Activated naive CD8-positive, alpha-beta T cell (primary cell): Measurements from ENCODE around the gene TNFSF13.
"Not testable (repeated sequence)": the region's sequence is repeated elsewhere in the genome, so short reads cannot be mapped to it uniquely, and the experiment has no call there.

ENCODE experiments used
- H3K27ac Mint-ChIP-seq: one replicate; pipeline ENCODE4 v1.8.0; 2021; ENCODE audit warnings: mixed read lengths
- H3K27me3 Mint-ChIP-seq: one replicate; pipeline ENCODE4 v1.8.0; 2021; ENCODE audit warnings: mixed read lengths
- H3K36me3 Mint-ChIP-seq: one replicate; pipeline ENCODE4 v1.8.0; 2021; ENCODE audit warnings: mixed read lengths
- H3K4me1 Mint-ChIP-seq: one replicate; pipeline ENCODE4 v1.8.0; 2021; ENCODE audit warnings: low read depth, mixed read lengths
- H3K4me3 Mint-ChIP-seq: one replicate; pipeline ENCODE4 v1.8.0; 2021; ENCODE audit warnings: mild to moderate bottlenecking, mixed read lengths
- H3K9me3 Mint-ChIP-seq: one replicate; pipeline ENCODE4 v1.8.0; 2021; ENCODE audit warnings: low read depth, mixed read lengths

Gene TNFSF13

GRCh38 chr17:7589204-7589868, 30.8 kb downstream of the TNFSF13 start:
- no peaks in the 10 kb centered on the region for H3K27me3 Mint-ChIP-seq
- H3K4me3 Mint-ChIP-seq: no peak overlapping the region
- H3K36me3 Mint-ChIP-seq: peaks cover 10% of the 10 kb centered on the region
- H3K4me1 Mint-ChIP-seq: peaks cover 10% of the 10 kb centered on the region
- H3K9me3 Mint-ChIP-seq: no peaks in the 10 kb centered on the region
- no peak overlapping the region for H3K27ac Mint-ChIP-seq

- H3K27me3 Mint-ChIP-seq: no peaks in the 10 kb centered on the region
- peaks cover 9% of the 10 kb centered on the region for H3K36me3 Mint-ChIP-seq
- no peaks in the 10 kb centered on the region for H3K9me3 Mint-ChIP-seq
- H3K27ac Mint-ChIP-seq: no peak within 1 kb of the TSS
- H3K4me1 Mint-ChIP-seq: peaks cover 5% of the 10 kb centered on the region
- H3K4me3 Mint-ChIP-seq: no peak within 1 kb of the TSS
Measured at GRCh38 chr17:7589891-7590691, 31.5 kb downstream of the TNFSF13 start, which contains the start of gene SOX15. Gene SOX15 (minus strand): TSS chr17:7590094. CDS start chr17:7589676, 418 bp downstream.

- H3K36me3 Mint-ChIP-seq: peaks cover 9% of the 10 kb centered on the region
- peaks cover 3% of the 10 kb centered on the region for H3K4me1 Mint-ChIP-seq
- no peaks in the 10 kb centered on the region for H3K27me3 Mint-ChIP-seq
- H3K9me3 Mint-ChIP-seq: no peaks in the 10 kb centered on the region
- H3K27ac Mint-ChIP-seq: no peak overlapping the region
- no peak overlapping the region for H3K4me3 Mint-ChIP-seq
Measured at GRCh38 chr17:7590743-7591142, 32.2 kb downstream of the TNFSF13 start.

- no peak overlapping the region for H3K4me3 Mint-ChIP-seq
- no peak overlapping the region for H3K27ac Mint-ChIP-seq
- H3K36me3 Mint-ChIP-seq: peaks cover 9% of the 10 kb centered on the region
- no peaks in the 10 kb centered on the region for H3K9me3 Mint-ChIP-seq
- peaks cover 2% of the 10 kb centered on the region for H3K4me1 Mint-ChIP-seq
- H3K27me3 Mint-ChIP-seq: no peaks in the 10 kb centered on the region
Measured at GRCh38 chr17:7591596-7591995, 33.0 kb downstream of the TNFSF13 start.

- H3K36me3 Mint-ChIP-seq: peaks cover 12% of the 10 kb centered on the region
- H3K27ac Mint-ChIP-seq: no peak overlapping the region
- no peaks in the 10 kb centered on the region for H3K27me3 Mint-ChIP-seq
- peaks cover 3% of the 10 kb centered on the region for H3K4me1 Mint-ChIP-seq
- no peaks in the 10 kb centered on the region for H3K9me3 Mint-ChIP-seq
- no peak overlapping the region for H3K4me3 Mint-ChIP-seq
Measured at GRCh38 chr17:7592422-7593021, 34.0 kb downstream of the TNFSF13 start.

- Mint-ChIP-seq H3K27ac (no peak overlapping the region), H3K27me3 (no peaks in the 10 kb centered on the region), H3K36me3 (peaks cover 12% of the 10 kb centered on the region), H3K4me1 (peaks cover 2% of the 10 kb centered on the region), H3K9me3 (no peaks in the 10 kb centered on the region), H3K4me3 (no peak overlapping the region)
Measured at GRCh38 chr17:7593296-7593695, 34.7 kb downstream of the TNFSF13 start.

GRCh38 chr17:7597561-7597960, 39.0 kb downstream of the TNFSF13 start:
- H3K4me3 Mint-ChIP-seq, H3K27ac Mint-ChIP-seq, H3K27me3 Mint-ChIP-seq, H3K9me3 Mint-ChIP-seq, H3K4me1 Mint-ChIP-seq: not testable (repeated sequence)
- peaks cover 14% of the 10 kb centered on the region for H3K36me3 Mint-ChIP-seq

GRCh38 chr17:7606280-7606679, 47.7 kb downstream of the TNFSF13 start:
- Mint-ChIP-seq H3K27ac (peak overlapping the region; percentile 61), H3K4me1 (peaks cover 17% of the 10 kb centered on the region), H3K9me3 (no peaks in the 10 kb centered on the region), H3K4me3 (no peak overlapping the region), H3K36me3 (peaks cover 9% of the 10 kb centered on the region), H3K27me3 (no peaks in the 10 kb centered on the region)

- H3K4me1 Mint-ChIP-seq: peaks cover 41% of the 10 kb centered on the region
- peak overlapping the region; percentile 48 for H3K4me3 Mint-ChIP-seq
- H3K9me3 Mint-ChIP-seq: no peaks in the 10 kb centered on the region
- H3K36me3 Mint-ChIP-seq: peaks cover 9% of the 10 kb centered on the region
- no peaks in the 10 kb centered on the region for H3K27me3 Mint-ChIP-seq
- no peak overlapping the region for H3K27ac Mint-ChIP-seq
Measured at GRCh38 chr17:7610641-7611040, 52.1 kb downstream of the TNFSF13 start.
